ENCODE measurements around the gene SPINT2.

The SPINT2 gene

DNA sequence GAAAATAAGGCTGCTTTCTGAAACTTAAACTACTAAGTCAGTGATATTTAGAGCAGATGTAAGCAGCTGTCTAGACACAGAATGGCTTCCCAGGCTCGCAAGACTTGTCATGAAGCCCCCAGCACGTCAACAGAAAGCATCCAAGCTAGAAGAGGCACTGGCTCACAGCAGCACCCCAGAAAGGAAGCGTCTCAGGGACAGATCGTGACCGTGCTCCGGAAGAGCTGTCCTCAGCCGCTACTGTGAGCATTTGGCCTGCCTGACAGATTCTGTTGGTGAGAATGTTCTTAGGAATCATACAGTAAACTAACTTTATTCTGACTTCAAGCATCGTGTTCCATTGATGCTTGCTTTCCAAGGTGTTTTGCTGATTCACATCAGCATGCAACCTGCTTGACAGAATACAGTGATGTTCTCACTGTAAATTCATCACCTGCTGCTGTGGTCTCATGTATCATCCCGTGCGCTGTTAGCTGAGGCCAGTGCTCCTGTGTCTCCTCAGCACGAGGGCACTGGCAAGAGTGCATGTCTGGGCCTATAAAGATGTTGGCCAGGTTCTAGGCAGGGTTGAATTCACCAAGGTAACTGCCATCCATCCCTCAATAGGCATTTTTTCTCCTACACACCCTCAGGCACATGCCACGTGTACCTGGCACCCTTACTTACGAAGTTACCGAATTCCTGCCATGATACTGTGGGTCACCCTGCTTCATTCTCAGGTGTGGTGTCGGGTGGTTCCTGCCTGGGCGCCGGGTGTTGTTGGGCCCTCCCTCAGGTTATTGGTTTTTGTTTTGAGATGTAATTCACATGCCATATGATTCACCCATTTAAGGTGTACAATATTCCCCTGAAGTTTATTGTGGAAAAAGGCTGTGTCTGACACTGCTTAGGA lies 15.9 kb downstream of the SPINT2 start:
- Histone ChIP-seq H3K4me1 (ENCODE audit: control insufficient read depth, insufficient read depth, low read length, poor library complexity, severe bottlenecking) (no peaks in the 10 kb centered on the region), H3K9me3 (ENCODE audit: control insufficient read depth, low read length) (no peaks in the 10 kb centered on the region), H3K27me3 (replicated peaks; ENCODE audit: control insufficient read depth, insufficient read depth, low read length, poor library complexity, severe bottlenecking) (no peaks in the 10 kb centered on the region), H3K4me3 (ENCODE audit: insufficient read depth, low read depth, low read length, poor library complexity, severe bottlenecking) (no peak overlapping the region), H3K36me3 (ENCODE audit: control insufficient read depth, insufficient read depth, low read length) (peaks cover 8% of the 10 kb centered on the region), H3K27ac (ENCODE audit: insufficient read depth, low read length, poor library complexity, severe bottlenecking) (no peak overlapping the region)
- DNase-seq, result no peak

DNA sequence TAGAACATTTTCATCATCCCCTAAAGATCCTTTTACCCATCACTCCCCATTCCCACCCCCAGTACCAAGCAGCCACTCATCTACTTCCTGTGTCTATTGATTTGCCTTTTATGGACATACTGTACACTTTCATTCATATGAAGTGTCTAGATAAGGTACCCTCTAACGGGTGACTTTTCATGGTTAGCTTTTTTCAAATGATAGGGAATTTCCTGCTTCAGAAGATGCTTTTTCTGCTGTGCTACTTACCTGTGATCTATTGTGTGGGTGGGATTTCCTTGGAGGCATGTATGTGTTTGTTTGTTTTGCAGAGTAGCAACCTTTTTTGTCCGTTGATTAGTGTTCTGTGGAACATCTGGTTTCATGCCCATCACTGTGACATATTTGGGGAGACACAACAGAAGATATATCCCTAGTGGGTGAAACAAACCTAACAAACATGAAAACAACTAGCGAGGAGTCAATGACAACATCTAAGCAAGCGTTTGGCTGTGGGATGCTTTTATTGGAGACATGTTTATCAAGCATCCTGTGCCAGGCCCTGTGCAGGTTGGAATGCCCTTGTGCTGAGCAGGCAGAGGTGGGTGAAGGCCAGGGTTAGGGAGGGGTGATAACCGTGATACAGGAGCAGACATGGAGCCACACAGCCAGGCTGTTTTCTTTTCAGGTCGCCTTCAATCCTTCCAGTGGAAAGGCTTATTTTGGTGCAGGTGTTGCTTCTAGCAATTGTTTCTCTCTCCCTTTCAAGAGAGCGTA lies 17.6 kb downstream of the SPINT2 start:
- peaks cover 9% of the 10 kb centered on the region for H3K36me3 ChIP-seq (ENCODE audit: control insufficient read depth, insufficient read depth, low read length)
- H3K4me3 ChIP-seq (ENCODE audit: insufficient read depth, low read depth, low read length, poor library complexity, severe bottlenecking), result no peak overlapping the region
- no peak overlapping the region for H3K27ac ChIP-seq (ENCODE audit: insufficient read depth, low read length, poor library complexity, severe bottlenecking)
- no peak for DNase-seq
- no peaks in the 10 kb centered on the region for H3K9me3 ChIP-seq (ENCODE audit: control insufficient read depth, low read length)
- H3K4me1 ChIP-seq (ENCODE audit: control insufficient read depth, insufficient read depth, low read length, poor library complexity, severe bottlenecking), result no peaks in the 10 kb centered on the region
- no peaks in the 10 kb centered on the region for H3K27me3 ChIP-seq (replicated peaks; ENCODE audit: control insufficient read depth, insufficient read depth, low read length, poor library complexity, severe bottlenecking)

DNA sequence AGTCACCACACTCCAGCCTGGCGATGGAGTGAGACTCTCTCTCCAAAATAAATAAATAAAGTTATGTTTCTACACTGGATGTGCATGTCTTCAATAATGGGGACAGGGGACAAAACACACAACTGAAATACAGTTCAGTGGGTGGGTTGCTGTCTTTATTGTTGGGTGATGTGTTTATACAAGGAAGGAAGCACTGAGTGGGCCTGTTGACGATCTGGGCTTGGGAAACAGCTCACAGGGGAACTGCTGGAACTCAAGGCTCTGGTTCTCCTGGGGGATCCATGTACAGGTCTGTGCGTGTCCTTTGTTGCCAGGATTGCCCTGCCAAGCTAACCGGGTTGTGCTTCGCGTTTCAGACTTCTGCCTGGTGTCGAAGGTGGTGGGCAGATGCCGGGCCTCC lies 18.9 kb downstream of the SPINT2 start:
- Histone ChIP-seq H3K36me3 (ENCODE audit: control insufficient read depth, insufficient read depth, low read length) (peaks cover 12% of the 10 kb centered on the region), H3K9me3 (ENCODE audit: control insufficient read depth, low read length) (no peaks in the 10 kb centered on the region), H3K27me3 (replicated peaks; ENCODE audit: control insufficient read depth, insufficient read depth, low read length, poor library complexity, severe bottlenecking) (no peaks in the 10 kb centered on the region), H3K27ac (ENCODE audit: insufficient read depth, low read length, poor library complexity, severe bottlenecking) (no peak overlapping the region), H3K4me1 (ENCODE audit: control insufficient read depth, insufficient read depth, low read length, poor library complexity, severe bottlenecking) (no peaks in the 10 kb centered on the region), H3K4me3 (ENCODE audit: insufficient read depth, low read depth, low read length, poor library complexity, severe bottlenecking) (no peak overlapping the region)
- no peak for DNase-seq

DNA sequence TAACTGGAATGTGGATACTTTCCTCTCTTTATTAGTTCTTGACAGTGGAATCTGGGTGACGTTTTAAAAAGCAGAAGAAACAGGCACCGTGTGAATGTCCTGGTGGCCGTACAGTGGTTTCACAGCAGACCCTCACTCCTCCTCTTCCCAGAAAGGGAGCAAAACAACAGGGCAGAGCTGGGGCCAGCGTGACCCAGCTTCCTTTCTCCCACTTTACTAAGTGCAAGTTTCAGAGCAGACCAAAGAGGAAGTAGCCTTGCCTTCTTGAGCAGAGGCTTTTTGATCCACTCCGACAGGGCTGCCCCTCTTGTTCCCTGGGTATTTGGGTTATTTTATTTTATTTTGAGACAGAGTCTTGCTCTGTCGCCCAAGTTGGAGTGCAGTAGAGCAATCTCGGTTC lies 20.0 kb downstream of the SPINT2 start:
- no peak overlapping the region for H3K27ac ChIP-seq (ENCODE audit: insufficient read depth, low read length, poor library complexity, severe bottlenecking)
- no peak overlapping the region for H3K4me3 ChIP-seq (ENCODE audit: insufficient read depth, low read depth, low read length, poor library complexity, severe bottlenecking)
- H3K36me3 ChIP-seq (ENCODE audit: control insufficient read depth, insufficient read depth, low read length), result peaks cover 14% of the 10 kb centered on the region

DNA sequence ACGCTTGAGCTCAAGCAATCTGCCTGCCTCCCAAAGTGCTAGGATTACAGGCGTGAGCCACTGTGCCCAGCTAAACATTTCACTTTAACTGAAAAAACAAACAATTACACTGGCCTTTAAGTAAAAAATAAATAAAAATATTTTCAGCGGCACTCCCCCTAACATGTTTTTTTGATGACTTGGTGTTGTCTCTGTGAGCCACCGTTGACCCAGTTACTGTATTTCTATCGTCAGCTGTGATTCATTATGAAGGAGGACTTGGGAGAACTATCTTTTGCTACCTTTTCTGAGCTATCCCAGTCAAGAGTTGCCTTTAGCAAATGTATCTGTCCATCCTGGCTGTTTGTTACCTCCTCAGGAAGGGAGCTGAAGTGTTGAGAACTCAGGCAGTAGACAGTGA lies 21.2 kb downstream of the SPINT2 start:
- H3K36me3 ChIP-seq (ENCODE audit: control insufficient read depth, insufficient read depth, low read length), result peaks cover 19% of the 10 kb centered on the region
- H3K27me3 ChIP-seq (replicated peaks; ENCODE audit: control insufficient read depth, insufficient read depth, low read length, poor library complexity, severe bottlenecking), result no peaks in the 10 kb centered on the region
- H3K27ac ChIP-seq (ENCODE audit: insufficient read depth, low read length, poor library complexity, severe bottlenecking), result no peak overlapping the region
- H3K9me3 ChIP-seq (ENCODE audit: control insufficient read depth, low read length), result no peaks in the 10 kb centered on the region
- no peak for DNase-seq
- no peaks in the 10 kb centered on the region for H3K4me1 ChIP-seq (ENCODE audit: control insufficient read depth, insufficient read depth, low read length, poor library complexity, severe bottlenecking)
- H3K4me3 ChIP-seq (ENCODE audit: insufficient read depth, low read depth, low read length, poor library complexity, severe bottlenecking), result no peak overlapping the region

More for the DNA sequence above, 20.0 kb downstream of the SPINT2 start:
- no peak for DNase-seq
- H3K4me1 ChIP-seq (ENCODE audit: control insufficient read depth, insufficient read depth, low read length, poor library complexity, severe bottlenecking), result no peaks in the 10 kb centered on the region
- no peaks in the 10 kb centered on the region for H3K9me3 ChIP-seq (ENCODE audit: control insufficient read depth, low read length)
- H3K27me3 ChIP-seq (replicated peaks; ENCODE audit: control insufficient read depth, insufficient read depth, low read length, poor library complexity, severe bottlenecking), result no peaks in the 10 kb centered on the region

DNA sequence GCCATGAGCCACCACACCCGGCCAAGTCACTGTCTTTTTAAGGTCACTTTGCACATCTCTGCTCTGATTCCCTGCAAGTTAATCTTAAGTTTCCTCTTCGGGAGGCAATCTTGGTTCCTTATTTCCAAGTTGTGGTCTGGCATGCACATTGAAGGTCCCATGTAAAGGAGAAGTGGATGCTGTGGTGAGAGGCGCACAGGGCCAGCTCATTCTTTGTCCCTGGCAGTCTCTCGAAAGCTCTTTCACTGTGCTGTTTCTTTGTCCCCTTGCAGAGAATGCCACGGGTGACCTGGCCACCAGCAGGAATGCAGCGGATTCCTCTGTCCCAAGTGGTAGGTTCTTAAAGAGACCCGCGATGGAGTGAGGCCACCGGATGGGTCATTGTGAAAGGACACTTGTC lies 23.2 kb downstream of the SPINT2 start:
- Histone ChIP-seq H3K4me1 (ENCODE audit: control insufficient read depth, insufficient read depth, low read length, poor library complexity, severe bottlenecking) (no peaks in the 10 kb centered on the region), H3K27me3 (replicated peaks; ENCODE audit: control insufficient read depth, insufficient read depth, low read length, poor library complexity, severe bottlenecking) (no peaks in the 10 kb centered on the region), H3K4me3 (ENCODE audit: insufficient read depth, low read depth, low read length, poor library complexity, severe bottlenecking) (no peak overlapping the region), H3K27ac (ENCODE audit: insufficient read depth, low read length, poor library complexity, severe bottlenecking) (no peak overlapping the region), H3K36me3 (ENCODE audit: control insufficient read depth, insufficient read depth, low read length) (peaks cover 34% of the 10 kb centered on the region), H3K9me3 (ENCODE audit: control insufficient read depth, low read length) (no peaks in the 10 kb centered on the region)
- DNase-seq, result no peak

DNA sequence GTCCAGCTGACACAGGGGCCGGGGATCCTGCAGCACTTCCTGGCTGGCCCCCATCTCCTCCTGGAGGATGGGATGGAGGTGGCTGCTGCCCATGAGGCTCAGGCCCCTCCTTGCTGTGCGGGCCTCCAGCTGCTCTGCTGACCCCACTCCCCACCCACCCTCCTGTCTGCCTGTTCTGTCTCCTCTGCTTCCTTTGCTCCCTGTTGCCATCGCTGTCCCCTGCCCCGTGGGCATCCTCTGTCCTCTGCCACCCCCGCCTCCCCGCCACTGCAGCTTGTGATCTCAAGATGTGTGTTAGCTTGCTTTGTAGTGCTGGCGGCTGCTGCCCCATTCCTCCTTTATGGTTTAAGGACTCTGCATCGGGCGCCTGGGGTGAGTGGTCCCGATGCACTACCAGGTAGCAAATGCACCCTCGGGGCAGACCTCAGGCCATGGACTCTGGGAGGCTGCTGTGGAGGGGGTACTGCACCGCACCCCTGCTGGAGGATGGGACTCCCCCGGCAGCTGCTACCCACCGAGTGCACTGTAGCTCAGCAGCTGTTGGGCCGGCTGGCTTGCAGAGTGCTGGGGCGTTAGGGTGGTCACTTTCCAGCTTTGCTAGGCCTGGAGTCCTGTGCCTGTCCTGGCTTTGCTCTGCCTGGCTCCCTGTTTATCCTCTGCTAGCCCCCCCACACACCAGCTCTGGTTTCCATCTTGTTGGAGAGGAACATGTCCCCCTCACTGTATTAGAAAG lies 23.9 kb downstream of the SPINT2 start:
- Histone ChIP-seq H3K36me3 (ENCODE audit: control insufficient read depth, insufficient read depth, low read length) (peaks cover 35% of the 10 kb centered on the region), H3K27me3 (replicated peaks; ENCODE audit: control insufficient read depth, insufficient read depth, low read length, poor library complexity, severe bottlenecking) (no peaks in the 10 kb centered on the region), H3K27ac (ENCODE audit: insufficient read depth, low read length, poor library complexity, severe bottlenecking) (no peak overlapping the region), H3K9me3 (ENCODE audit: control insufficient read depth, low read length) (no peaks in the 10 kb centered on the region), H3K4me1 (ENCODE audit: control insufficient read depth, insufficient read depth, low read length, poor library complexity, severe bottlenecking) (no peaks in the 10 kb centered on the region), H3K4me3 (ENCODE audit: insufficient read depth, low read depth, low read length, poor library complexity, severe bottlenecking) (no peak overlapping the region)
- no peak for DNase-seq

DNA sequence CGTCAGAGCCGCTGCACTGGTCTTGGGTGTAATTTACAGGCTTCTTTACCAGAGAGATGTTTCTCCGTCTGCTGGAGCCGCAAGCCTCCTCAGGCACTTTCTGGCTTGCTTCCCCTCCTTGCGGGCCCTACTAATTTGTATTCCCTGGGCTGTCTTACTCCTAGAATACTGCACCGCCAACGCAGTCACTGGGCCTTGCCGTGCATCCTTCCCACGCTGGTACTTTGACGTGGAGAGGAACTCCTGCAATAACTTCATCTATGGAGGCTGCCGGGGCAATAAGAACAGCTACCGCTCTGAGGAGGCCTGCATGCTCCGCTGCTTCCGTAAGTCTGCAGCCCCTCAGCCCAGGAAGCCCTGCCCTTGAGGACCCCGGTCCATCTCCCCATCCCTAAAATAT lies 25.6 kb downstream of the SPINT2 start:
- peaks cover 30% of the 10 kb centered on the region for H3K36me3 ChIP-seq (ENCODE audit: control insufficient read depth, insufficient read depth, low read length)
- no peak for DNase-seq
- H3K4me1 ChIP-seq (ENCODE audit: control insufficient read depth, insufficient read depth, low read length, poor library complexity, severe bottlenecking), result no peaks in the 10 kb centered on the region
- H3K27me3 ChIP-seq (replicated peaks; ENCODE audit: control insufficient read depth, insufficient read depth, low read length, poor library complexity, severe bottlenecking), result no peaks in the 10 kb centered on the region
- H3K27ac ChIP-seq (ENCODE audit: insufficient read depth, low read length, poor library complexity, severe bottlenecking), result no peak overlapping the region
- no peak overlapping the region for H3K4me3 ChIP-seq (ENCODE audit: insufficient read depth, low read depth, low read length, poor library complexity, severe bottlenecking)
- no peaks in the 10 kb centered on the region for H3K9me3 ChIP-seq (ENCODE audit: control insufficient read depth, low read length)

DNA sequence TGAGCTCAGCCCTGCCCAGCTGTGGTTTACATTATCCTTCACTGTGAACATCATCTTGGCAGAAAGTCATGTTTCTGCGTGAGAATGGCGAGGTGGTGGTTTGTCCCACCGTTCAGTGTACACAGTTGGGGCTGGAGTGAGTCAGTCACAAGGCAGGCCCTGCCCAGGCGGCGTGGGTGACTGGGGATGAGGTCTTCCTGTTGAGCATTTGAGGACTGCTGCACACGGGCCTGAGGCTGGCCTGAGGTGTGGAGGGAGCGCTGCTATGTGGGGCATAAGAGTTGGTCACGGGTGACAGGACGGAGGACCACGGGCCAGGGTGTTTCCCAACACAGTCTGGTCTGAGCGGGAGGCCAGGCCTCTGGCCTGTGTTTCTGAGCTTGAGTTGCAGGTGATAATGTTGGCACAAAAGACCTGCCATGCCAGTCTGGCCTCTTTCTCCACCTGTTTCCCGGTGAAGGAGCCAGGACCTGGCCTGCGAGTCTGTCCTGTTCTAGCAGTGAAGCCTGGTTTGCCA lies 26.3 kb downstream of the SPINT2 start:
- Histone ChIP-seq H3K27me3 (replicated peaks; ENCODE audit: control insufficient read depth, insufficient read depth, low read length, poor library complexity, severe bottlenecking) (no peaks in the 10 kb centered on the region), H3K36me3 (ENCODE audit: control insufficient read depth, insufficient read depth, low read length) (peaks cover 26% of the 10 kb centered on the region), H3K4me3 (ENCODE audit: insufficient read depth, low read depth, low read length, poor library complexity, severe bottlenecking) (no peak overlapping the region), H3K4me1 (ENCODE audit: control insufficient read depth, insufficient read depth, low read length, poor library complexity, severe bottlenecking) (no peaks in the 10 kb centered on the region), H3K9me3 (ENCODE audit: control insufficient read depth, low read length) (no peaks in the 10 kb centered on the region), H3K27ac (ENCODE audit: insufficient read depth, low read length, poor library complexity, severe bottlenecking) (no peak overlapping the region)
- DNase-seq, result no peak
